HG03558 (cell line): Measurements from ENCODE around the gene E2F8.
A peak's percentile ranks its signal among the peaks of the same experiment; 100 is the strongest.
"Not testable (repeated sequence)": the region's sequence is repeated elsewhere in the genome, so short reads cannot be mapped to it uniquely, and the experiment has no call there.

Experiments used
- ATAC-seq: cut with Tn5 transposase; IDR thresholded peaks from one replicate; pipeline ENCODE4 v1.9.1; 2021; ENCODE audit warnings: moderate number of reproducible peaks; ENCODE audit not compliant: unreplicated experiment; ENCODE audit errors: extremely low read depth

E2F8 gene, protein sequence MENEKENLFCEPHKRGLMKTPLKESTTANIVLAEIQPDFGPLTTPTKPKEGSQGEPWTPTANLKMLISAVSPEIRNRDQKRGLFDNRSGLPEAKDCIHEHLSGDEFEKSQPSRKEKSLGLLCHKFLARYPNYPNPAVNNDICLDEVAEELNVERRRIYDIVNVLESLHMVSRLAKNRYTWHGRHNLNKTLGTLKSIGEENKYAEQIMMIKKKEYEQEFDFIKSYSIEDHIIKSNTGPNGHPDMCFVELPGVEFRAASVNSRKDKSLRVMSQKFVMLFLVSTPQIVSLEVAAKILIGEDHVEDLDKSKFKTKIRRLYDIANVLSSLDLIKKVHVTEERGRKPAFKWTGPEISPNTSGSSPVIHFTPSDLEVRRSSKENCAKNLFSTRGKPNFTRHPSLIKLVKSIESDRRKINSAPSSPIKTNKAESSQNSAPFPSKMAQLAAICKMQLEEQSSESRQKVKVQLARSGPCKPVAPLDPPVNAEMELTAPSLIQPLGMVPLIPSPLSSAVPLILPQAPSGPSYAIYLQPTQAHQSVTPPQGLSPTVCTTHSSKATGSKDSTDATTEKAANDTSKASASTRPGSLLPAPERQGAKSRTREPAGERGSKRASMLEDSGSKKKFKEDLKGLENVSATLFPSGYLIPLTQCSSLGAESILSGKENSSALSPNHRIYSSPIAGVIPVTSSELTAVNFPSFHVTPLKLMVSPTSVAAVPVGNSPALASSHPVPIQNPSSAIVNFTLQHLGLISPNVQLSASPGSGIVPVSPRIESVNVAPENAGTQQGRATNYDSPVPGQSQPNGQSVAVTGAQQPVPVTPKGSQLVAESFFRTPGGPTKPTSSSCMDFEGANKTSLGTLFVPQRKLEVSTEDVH

DNA sequence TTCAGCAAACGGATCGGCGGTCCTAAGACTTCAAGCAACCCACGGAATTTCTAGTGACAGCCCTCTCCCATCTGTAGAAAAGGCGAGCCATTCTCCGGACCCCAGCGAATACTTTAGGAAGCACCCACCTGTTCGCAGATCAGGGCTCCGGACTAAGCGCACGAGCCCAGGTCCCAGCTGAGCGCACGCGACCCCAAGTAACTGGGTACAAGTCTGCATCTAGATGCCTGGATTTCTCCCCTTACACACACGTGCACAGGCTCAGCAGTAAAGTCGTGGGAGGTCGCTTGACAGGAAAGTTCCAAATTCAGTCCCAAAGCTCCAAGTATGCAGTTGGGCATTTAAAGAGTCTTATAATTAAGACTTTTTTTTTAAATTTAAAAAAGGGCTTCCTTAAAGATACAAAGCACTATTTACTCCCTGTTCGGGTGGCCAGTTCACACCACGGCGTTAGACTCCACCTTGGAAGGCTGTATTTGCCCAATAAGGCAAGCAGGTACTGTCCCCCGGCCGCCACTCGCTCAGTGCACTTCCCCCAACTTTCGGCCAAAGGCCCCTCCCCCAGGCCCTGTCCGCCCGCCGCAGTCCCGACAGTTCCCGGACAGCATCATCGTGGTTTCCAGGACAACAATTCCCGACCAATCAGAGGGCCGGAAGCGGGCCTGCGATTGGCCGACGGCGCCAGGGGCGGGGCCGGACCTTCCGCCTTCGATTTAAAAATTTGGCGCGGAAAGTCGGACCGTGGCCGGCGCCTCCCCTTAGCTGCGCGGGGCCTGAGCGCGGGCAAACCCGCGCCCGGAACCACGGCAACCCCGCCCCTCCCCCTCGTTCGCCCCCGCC is at the start of gene E2F8:
Gene E2F8, minus strand, starts transcription at position 526 of the 840 bp plus-strand sequence. CDS start 824 bp downstream, outside the sequence.
- ATAC-seq = peak; percentile 72

DNA sequence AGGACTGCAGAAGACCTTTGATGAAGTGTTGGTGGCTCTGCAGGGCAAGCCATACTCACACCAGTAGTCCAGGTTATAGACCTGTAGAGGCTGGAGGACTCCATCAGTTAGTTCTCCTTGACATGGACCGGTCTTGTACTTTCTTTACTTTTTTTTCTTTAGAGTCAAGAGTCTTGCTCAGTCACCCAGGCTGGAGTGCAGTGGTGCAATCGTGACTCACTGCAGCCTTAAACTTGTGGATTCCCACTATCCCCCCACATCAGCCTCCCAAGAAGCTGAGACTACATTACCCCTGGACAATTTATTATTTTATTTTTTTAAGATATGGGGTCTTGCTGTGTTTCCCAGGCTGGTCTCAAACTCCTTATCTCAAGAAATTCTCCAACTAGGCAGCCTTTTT is 49.6 kb upstream of the E2F8 start:
- ATAC-seq = no peak

DNA sequence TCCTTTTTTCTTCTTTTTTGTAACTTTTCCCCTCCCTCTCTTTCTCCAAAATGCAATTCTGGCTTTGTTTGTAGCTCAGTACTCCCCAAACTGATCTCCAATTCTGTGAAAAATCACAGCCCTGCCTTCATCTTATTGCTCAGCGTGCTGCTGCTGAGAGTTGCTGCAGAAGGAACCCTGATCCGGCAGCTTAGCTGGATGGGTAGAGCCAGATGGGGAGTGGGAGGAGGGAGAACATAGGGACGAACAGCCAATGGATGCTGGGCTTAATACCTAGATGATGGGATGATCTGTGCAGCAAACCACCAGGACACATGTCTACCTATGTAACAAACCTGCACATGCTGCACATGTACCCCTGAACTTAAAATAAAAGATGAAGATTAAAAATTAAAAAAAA is 47.5 kb upstream of the E2F8 start:
- no peak for ATAC-seq

DNA sequence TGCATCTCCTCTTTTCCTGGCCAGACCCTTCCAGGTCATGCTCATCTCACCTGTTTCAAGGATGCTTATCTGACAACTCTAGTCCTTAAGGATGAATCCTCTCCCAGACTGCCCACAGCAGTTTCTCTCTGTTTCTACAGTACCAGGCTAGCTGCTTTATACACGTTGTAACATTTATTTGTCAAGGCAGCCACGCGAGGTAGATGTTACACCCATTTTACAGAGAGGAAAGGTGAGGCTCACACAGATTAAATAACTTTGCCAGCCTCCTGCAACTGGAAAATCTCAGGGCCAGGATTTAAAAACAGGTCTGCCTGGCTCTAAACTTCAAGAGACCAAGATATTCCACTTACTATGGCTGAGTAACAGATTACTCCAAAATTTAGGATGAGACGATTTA is 45.7 kb upstream of the E2F8 start:
- no peak for ATAC-seq

DNA sequence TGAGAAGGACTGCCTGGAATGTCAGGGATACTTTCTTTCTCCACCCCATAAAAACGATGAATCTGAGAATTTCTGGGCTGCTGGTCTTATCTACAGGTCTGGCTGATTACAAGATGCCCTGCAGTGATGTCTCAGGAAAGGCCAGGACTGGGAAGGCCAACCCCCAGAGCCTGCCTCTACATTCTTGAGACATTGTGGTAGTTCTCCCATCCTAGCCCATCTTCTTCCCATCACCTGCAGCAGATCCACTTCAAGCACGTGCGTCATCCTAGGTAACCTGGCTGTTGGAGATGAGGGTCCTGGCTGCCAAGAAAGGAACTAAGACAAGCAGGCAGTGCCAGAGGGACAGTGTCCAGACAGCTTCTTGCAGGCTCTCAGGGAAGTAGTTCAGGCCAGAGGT is 44.1 kb upstream of the E2F8 start:
- ATAC-seq = no peak

DNA sequence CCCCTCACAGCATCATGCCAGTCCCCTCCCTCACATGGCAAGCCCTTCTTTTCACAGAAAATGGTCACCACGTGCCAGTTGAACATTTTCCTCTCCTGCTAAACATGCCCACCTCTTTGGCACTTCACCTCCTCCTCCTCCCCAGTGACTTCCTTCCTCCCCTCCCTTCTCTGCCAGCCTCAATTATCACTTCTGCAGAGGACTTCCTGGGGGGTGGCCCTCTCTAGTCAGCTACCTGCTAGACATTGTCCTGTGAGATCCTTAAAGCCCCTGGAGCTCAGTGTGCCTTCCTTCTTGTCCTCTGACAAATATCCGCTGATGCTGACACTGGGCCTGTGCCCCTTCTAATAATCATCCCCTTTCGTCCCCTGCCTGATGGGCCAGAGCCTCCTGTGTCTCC is 43.2 kb upstream of the E2F8 start:
- ATAC-seq = no peak

DNA sequence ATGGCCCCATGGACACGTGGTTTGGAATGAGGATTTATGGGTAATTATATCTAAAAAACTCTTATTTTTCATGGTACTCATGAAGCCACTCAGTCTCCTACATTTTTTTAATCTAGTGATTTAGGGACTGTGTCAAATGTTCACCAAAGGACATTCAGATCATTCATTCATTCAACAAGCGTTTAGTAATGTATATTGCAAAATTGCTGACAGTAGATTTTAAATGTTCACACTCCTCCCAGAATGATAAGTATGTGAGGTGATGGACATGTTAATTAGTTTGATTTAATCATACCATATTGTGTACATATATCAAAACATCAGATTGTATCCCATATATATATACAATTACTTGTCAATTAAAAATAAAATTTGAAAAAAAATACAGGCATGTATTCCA is 40.8 kb upstream of the E2F8 start:
- ATAC-seq = no peak

DNA sequence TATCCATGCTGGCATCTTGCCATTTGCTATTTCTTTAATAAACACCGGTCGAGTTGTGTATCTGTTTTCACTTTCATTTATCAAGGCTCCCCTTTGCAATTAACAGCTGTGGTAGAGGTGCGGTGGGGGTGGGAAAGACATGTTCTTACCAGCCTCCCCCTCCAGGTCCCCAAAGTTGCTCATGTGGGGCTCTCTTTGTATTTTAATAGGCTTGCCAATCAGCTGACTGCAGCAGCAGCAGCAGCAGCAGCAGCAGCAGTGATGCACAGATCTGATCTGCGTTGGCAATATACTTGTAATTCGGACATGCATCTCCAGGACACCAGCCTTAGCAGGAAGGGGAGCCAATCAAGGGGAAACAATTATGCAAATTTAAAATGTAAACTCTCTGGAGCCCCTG is 40.3 kb upstream of the E2F8 start:
- no peak for ATAC-seq

DNA sequence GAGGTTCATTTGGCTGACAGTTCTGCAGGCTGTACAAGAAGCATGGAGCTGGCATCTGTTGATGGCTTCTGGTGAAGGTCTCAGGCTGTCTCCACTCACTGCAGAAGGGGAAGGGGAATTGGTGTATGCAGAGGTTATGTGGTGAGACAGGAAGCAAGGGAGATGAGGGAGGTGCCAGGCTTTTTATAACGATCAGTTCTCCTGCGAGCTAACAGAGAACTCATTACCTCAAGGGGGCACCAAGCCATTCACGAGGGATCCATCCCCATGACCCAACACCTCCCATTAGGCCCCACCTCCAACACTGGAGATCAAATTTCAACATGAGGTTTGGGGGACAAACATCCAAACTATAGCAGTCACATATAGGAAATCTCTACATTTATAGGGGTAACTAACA is 38.7 kb upstream of the E2F8 start:
- no peak for ATAC-seq

DNA sequence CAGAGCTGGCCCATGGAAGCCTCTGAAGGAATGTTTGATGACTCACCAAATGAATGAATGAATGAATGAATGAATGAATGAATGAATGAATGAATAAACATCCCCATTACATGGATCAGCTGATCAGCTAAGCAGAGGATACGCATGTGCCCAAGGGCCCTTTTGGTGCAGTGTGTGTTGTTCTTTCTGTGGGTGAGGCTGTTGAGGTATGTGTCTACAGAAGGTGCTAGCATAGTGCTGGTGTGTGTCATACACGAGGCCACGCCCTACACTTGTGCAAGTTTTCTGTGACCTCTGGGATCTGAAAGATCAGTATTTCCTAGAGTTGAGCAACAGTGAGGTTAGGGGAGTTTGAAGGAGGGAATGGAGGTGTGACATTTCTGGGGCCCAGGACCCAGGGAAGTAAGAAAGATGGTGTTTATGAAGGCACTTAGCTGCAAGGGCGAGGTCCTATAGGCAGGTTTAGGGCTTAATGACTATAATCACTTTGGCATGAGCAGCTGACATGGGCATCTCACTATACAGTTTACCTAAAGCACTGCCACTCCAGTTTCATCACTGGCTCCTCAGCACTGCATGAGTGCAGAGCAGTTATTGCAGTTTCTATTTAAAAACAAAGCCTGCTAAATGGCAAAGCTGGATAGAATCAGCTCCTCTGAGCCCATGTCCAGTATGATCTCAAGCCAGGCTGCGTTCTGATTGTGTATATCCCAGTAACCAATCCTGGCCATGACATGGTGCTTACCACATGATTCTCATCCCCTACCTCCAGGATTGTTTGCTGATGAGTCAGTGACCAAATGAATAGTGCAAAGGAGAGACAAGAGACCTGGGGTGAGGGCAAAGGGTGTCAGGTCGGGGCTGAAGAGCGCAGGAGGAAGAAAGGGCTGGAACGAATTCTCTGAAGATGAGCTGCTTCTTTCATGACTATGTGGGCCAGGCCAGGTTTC is 36.4 kb upstream of the E2F8 start:
- ATAC-seq = no peak

DNA sequence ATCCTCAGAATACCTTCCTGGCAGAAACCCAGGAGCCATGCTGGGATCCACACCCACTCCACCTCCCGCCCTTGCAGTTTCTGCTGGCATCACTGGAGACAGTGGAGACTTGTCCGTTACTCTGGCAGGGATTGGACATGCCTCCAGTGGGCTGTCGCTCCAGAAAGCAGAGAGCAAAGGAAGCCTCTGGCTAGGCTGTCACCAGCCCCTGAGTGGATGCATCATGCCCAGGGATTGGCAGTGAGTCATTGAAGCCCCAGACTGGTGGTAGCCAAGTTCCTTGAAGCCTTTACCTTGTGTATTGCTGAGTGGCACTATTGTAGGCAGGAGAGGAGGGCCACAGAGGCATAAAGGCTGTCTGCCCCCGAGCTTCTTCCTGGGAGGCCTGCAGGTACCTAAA is 34.8 kb upstream of the E2F8 start:
- no peak for ATAC-seq

DNA sequence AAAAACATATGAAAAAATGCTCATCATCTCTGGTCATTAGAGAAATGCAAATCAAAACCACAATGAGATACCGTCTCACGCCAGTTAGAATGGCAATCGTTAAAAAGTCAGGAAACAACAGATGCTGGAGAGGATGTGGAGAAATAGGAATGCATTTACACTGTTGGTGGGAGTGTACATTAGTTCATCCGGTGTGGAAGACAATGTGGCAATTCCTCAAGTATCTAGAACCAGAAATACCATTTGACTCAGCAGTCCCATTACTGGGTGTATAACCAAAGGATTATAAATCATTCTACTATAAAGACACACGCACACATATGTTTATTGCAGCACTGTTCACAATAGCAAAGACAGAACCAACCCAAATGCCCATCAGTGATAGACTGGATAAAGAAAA is 32.5 kb upstream of the E2F8 start:
- not testable (repeated sequence) for ATAC-seq

DNA sequence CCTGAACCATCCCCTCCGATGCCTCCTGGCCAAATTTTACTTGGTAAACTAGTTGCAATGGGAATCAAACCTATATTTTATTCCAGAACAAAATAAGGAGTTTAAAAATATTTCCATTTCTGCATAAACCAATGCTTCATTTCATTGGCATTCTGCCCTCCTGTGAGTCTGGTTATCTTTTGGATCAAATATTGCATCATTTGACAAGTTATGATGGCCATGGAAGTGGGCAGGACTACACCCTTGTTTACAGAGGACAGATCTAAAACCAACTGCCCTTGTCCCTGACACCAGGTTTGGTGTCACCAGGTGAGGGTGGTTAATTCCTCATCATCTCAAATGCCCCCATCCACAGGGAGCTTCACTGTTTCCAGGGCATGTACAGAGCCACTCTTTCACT is 28.2 kb upstream of the E2F8 start:
- ATAC-seq = no peak

DNA sequence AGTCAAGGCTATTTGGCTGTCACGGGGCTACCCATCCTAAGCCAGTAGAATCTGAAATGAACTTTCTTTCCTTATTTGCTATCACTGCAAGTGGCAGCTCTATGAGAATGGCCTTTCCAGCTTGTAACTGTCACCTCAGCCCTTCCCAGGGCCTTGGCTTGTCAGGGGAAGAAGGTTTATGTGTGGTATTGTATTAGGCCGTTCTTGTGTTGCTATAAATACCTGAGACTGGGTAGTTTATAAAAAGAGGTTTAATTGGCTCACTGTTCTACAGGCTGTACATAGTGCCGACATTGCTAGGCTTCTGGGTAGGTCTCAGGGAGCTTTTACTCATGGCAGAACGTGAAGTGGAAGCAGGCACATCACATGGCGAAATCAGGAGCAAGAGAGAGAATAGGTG is 26.8 kb upstream of the E2F8 start:
- no peak for ATAC-seq

DNA sequence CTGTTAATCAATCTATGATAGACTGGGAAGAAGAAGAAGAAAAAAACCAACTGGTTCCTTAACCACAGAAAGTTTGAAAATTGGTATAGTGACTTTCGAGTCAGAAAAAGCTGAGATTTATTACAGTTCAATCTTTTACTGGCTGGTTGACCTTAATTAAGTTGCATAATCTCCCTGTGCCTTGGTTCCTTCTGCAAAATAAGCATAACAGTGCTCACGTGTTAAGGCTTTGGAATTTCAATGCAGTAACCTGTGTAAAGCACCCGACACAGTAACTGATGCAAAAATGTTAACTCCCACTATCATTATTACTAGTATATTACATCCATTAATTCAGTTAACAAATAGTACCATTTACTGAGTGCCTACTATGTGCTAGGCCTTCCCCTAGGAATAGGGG is 22.6 kb upstream of the E2F8 start:
- no peak for ATAC-seq

DNA sequence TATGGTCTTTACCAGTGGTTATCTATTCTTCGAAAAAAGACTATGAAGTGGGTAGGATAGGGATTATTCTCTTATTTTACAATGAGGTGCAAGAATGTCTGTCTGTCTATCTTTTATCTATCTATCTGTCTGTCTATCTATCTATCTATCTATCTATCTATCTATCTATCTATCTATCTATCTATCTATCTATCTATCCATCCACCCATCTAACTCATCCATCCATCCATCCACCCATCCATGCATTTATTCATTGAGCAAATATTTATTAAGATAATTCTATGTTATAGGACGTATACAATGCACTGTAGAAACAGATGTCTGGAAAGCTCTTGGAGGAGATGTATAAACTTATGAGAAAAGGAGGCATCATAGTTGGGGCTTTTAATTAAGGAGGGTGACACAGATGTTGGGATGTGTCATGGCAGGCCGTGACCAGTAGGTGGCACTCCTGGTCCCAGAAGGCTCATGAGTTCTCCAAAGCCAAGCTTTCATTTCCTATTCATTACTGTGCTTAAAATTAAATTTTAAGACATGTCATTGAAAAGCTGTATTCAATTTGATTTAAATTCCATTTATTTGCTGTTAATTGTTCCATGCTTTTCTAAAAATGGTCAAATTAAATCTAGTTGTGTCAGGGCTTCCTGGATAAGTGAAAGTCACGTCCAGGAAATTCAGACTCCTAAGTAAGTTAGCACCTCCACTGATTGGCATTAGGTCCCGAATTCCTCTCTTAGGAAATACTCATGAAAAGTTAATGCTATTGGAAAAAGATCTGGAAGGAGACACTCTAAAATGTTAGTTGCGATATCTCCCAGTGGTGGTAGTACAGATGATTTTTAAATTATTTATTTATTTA is 19.0 kb upstream of the E2F8 start:
- no peak for ATAC-seq

DNA sequence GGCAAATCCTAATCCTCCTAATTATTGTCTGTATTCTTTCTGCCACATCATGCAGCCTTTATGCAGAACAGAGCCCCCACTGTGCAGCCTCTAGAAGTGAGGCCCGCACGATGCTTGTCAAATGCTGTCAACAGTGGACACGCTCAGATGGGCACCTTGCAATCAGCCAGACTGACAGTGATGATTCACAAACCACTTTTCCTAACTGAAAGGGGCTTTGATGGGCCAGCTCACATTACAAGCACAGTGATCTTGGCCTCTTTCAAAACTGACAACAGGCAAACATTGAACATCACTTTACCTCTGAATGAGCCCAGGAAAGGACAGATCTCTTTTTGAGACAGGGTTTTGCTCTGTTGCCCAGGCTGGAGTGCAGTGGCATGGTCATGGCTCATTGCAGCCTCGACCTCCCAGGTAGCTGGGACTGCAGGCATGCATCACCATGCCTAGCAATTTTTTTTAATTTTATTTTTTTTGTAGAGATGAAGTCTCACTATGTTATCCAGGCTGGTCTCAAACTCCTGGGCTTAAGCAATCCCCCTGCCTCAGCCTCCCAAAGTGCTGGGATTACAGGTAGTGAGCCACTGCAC is 18.0 kb upstream of the E2F8 start:
- ATAC-seq = no peak

DNA sequence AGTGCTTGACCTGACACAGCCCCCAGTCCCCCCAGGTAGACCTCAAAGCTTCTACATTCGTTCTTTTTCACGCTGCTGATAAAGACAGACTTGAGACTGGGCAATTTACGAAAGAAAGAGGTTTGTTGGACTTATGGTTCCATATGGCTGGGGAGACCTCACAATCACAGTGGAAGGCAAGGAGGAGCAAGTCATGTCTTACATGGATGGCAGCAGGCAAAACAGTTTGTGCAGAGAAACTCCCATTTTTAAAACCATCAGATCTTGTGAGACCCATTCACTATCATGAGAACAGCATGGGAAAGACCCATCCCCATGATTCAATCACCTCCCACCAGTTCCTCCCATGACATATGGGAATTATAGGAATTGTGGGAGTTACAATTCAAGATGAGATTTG is 13.7 kb upstream of the E2F8 start:
- not testable (repeated sequence) for ATAC-seq
